OCI-LY1 (cell line): ENCODE data around the gene ZAR1L.

ENCODE experiments used
- H2AFZ ChIP-seq: fragments of 200-600 bp; sonication (generic), shearing (Covaris generic); 2 replicates; pipeline ENCODE4 v1.6.0; 2014; ENCODE audit warnings: antibody characterized with exemption, mild to moderate bottlenecking, low read length
- H3F3A ChIP-seq: fragments of 200-600 bp; sonication (generic), shearing (Covaris generic); 2 replicates; pipeline ENCODE4 v1.6.0; 2014; ENCODE audit warnings: mild to moderate bottlenecking, antibody characterized with exemption, low read length, moderate library complexity; ENCODE audit not compliant: insufficient read depth
- H3K27ac ChIP-seq: fragments of 200-600 bp; sonication (generic); 2 replicates; pipeline ENCODE4 v1.5.1; 2014; ENCODE audit warnings: low read length, mixed run types, mild to moderate bottlenecking, low read depth; ENCODE audit not compliant: poor library complexity, severe bottlenecking
- H3K27me3 ChIP-seq: fragments of 200-600 bp; sonication (generic); 2 replicates; pipeline ENCODE4 v1.6.0; 2014; ENCODE audit warnings: antibody characterized with exemption, mild to moderate bottlenecking, low read length, moderate library complexity; ENCODE audit not compliant: insufficient read depth
- H3K36me3 ChIP-seq: fragments of 200-600 bp; sonication (generic); 2 replicates; pipeline ENCODE4 v1.6.1; 2014; ENCODE audit warnings: mild to moderate bottlenecking, antibody characterized with exemption, low read length, moderate library complexity, mixed read lengths; ENCODE audit not compliant: insufficient read depth
- H3K4me1 ChIP-seq: fragments of 200-600 bp; sonication (generic); 2 replicates; pipeline ENCODE4 v1.5.1; 2014; ENCODE audit warnings: mild to moderate bottlenecking, low read length, moderate library complexity; ENCODE audit not compliant: insufficient read depth, severe bottlenecking
- H3K4me2 ChIP-seq: fragments of 200-600 bp; sonication (generic), shearing (Covaris generic); 2 replicates; pipeline ENCODE4 v1.6.1; 2014; ENCODE audit warnings: low read length
- H3K4me3 ChIP-seq: fragments of 200-600 bp; sonication (generic); 2 replicates; pipeline ENCODE4 v1.5.1; 2014; ENCODE audit warnings: low read length, low read depth, mild to moderate bottlenecking, mixed read lengths; ENCODE audit not compliant: poor library complexity, severe bottlenecking
- H3K79me2 ChIP-seq: fragments of 200-600 bp; shearing (Covaris generic); 2 replicates; pipeline ENCODE4 v1.6.1; 2016; ENCODE audit warnings: mixed run types, low read length, mixed read lengths; ENCODE audit not compliant: insufficient read depth
- H3K9ac ChIP-seq: fragments of 200-600 bp; sonication (generic), shearing (Covaris generic); 2 replicates; pipeline ENCODE4 v1.6.1; 2014; ENCODE audit warnings: mild to moderate bottlenecking, low read length, mixed read lengths
- H3K9me2 ChIP-seq: fragments of 200-600 bp; sonication (generic), shearing (Covaris generic); 2 replicates; pipeline ENCODE4 v1.6.1; 2014; ENCODE audit warnings: low read depth, mild to moderate bottlenecking, low read length, mixed read lengths
- H3K9me3 ChIP-seq: fragments of 200-600 bp; shearing (Covaris generic); 2 replicates; pipeline ENCODE4 v1.6.1; 2014; ENCODE audit warnings: low read length, mixed read lengths
- H4K20me1 ChIP-seq: fragments of 200-600 bp; sonication (generic), shearing (Covaris generic); 2 replicates; pipeline ENCODE4 v1.6.0; 2016; ENCODE audit warnings: mild to moderate bottlenecking, low read length; ENCODE audit not compliant: insufficient read depth
- EZH2 ChIP-seq: fragments of 200-600 bp; sonication (generic), shearing (Covaris generic); IDR thresholded peaks from 2 replicates; pipeline ENCODE4 v1.8.0; 2017; ENCODE audit warnings: borderline replicate concordance, mixed run types, mild to moderate bottlenecking, antibody characterized with exemption, low read length, moderate library complexity, mixed read lengths
- TF ChIP-seq, protein P1 (sequence below): fragments of 200-600 bp; sonication (generic), shearing (Covaris generic); IDR thresholded peaks from 2 replicates; pipeline ENCODE4 v1.5.1; 2017; ENCODE audit warnings: mild to moderate bottlenecking, antibody characterized with exemption, low read length, moderate library complexity, mixed read lengths

ZAR1L gene

DNA sequence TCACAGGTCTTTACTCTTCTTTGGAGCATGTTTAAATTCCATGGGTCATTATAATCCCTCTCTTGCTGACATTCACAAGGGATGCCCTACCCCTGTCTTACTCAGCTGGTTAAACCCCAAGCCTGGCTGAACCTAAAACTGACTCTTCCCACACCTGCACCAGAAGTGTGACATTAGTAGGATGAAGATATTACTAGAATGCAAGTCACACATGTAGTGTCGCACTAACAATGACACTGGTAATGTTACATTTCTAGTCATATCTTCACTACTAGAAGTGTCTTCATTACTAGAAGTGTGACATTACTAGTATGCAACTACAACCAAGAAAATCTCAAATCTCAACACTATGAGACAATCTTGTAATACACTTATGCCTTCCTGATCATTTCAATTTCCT is 14.2 kb downstream of the ZAR1L start:
- no peaks in the 10 kb centered on the region for H3K9me3 ChIP-seq
- H3K4me1 ChIP-seq, result no peaks in the 10 kb centered on the region
- H3K79me2 ChIP-seq, result no peaks in the 10 kb centered on the region
- H3F3A ChIP-seq, result no peaks in the 10 kb centered on the region
- H3K9ac ChIP-seq, result no peak overlapping the region
- TF ChIP-seq EZH2, result no peak
- TF ChIP-seq, protein P1, sequence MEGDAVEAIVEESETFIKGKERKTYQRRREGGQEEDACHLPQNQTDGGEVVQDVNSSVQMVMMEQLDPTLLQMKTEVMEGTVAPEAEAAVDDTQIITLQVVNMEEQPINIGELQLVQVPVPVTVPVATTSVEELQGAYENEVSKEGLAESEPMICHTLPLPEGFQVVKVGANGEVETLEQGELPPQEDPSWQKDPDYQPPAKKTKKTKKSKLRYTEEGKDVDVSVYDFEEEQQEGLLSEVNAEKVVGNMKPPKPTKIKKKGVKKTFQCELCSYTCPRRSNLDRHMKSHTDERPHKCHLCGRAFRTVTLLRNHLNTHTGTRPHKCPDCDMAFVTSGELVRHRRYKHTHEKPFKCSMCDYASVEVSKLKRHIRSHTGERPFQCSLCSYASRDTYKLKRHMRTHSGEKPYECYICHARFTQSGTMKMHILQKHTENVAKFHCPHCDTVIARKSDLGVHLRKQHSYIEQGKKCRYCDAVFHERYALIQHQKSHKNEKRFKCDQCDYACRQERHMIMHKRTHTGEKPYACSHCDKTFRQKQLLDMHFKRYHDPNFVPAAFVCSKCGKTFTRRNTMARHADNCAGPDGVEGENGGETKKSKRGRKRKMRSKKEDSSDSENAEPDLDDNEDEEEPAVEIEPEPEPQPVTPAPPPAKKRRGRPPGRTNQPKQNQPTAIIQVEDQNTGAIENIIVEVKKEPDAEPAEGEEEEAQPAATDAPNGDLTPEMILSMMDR, result no peak
- no peak overlapping the region for H3K4me2 ChIP-seq
- no peaks in the 10 kb centered on the region for H4K20me1 ChIP-seq
- H3K9me2 ChIP-seq, result no peaks in the 10 kb centered on the region
- H3K4me3 ChIP-seq, result no peak overlapping the region
- no peaks in the 10 kb centered on the region for H3K36me3 ChIP-seq
- H2AFZ ChIP-seq, result no peak overlapping the region
- no peaks in the 10 kb centered on the region for H3K27me3 ChIP-seq
- H3K27ac ChIP-seq, result no peak overlapping the region

DNA sequence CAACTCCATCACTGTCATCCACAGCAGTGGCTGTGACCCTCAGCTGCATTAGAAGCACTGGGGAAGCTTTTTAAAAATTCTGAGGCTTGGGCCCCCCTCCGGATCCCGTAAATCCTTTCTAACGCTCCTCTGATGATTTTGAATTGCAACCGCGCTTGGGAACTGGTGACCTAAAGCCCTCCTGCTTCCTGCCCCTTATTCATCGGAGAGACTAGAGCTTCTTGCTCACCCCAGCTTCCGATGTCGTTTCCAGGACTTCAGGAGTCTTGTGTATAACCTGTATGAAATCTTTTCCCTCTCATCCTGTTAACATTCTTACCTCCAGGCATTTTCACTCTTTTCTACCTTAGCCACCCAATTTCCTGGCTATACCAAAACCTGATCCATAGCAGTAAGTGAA is 14.8 kb downstream of the ZAR1L start:
- Histone ChIP-seq H3K36me3 (no peaks in the 10 kb centered on the region), H3K9ac (no peak overlapping the region), H2AFZ (no peak overlapping the region), H3K4me3 (no peak overlapping the region), H3K4me1 (no peaks in the 10 kb centered on the region), H3K27me3 (no peaks in the 10 kb centered on the region), H3K4me2 (no peak overlapping the region), H3K9me2 (no peaks in the 10 kb centered on the region), H4K20me1 (no peaks in the 10 kb centered on the region), H3K79me2 (no peaks in the 10 kb centered on the region), H3F3A (no peaks in the 10 kb centered on the region), H3K27ac (no peak overlapping the region), H3K9me3 (no peaks in the 10 kb centered on the region)
- no peak for TF ChIP-seq EZH2
- TF ChIP-seq, protein P1, result no peak

DNA sequence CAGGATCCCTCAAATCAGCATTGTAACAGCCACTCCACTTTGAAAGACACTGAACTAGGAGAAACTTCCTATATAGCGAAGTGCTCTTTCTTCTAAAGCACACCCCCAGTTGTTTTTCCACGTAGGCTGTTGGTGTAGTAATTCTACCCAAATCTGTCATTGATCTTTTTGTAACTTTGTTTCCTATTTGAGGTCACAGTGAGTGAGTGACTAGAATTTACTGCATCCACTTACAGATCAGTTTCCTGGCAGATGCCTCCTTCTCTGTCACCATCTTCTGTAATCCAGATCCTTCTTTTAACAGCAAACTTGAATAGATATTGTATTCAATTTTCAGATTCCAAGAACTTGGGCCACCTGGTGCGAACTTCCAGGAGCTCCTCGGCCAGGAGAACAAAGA is 15.3 kb downstream of the ZAR1L start:
- H3F3A ChIP-seq, result no peaks in the 10 kb centered on the region
- no peaks in the 10 kb centered on the region for H3K4me1 ChIP-seq
- no peaks in the 10 kb centered on the region for H3K9me3 ChIP-seq
- no peak overlapping the region for H3K27ac ChIP-seq
- no peak overlapping the region for H3K9ac ChIP-seq
- no peak for TF ChIP-seq EZH2
- TF ChIP-seq, protein P1, result no peak
- no peak overlapping the region for H3K4me3 ChIP-seq
- H3K27me3 ChIP-seq, result no peaks in the 10 kb centered on the region
- H4K20me1 ChIP-seq, result no peaks in the 10 kb centered on the region
- no peaks in the 10 kb centered on the region for H3K36me3 ChIP-seq
- no peaks in the 10 kb centered on the region for H3K9me2 ChIP-seq
- no peak overlapping the region for H3K4me2 ChIP-seq
- no peak overlapping the region for H2AFZ ChIP-seq
- no peaks in the 10 kb centered on the region for H3K79me2 ChIP-seq
